Ovary (tissue), 9 donors: ENCODE data around the gene DRC3. TPM values are rescaled to one million over a fixed set of nuclear protein-coding genes. Genes with fewer than 3 reads are reported as not detected.

ENCODE experiments used
- DNase-seq, 5 donors: peaks; one replicate each; pipeline ENCODE4 v3.0.0-alpha.2; 2019 to 2020
- H3K27ac ChIP-seq, 2 donors: fragments of 200-600 bp; one replicate each; pipeline versions ENCODE4 v1.5.1 to v1.8.0; 2019 to 2022
- H3K27me3 ChIP-seq: fragments of 200-600 bp; one replicate; pipeline ENCODE4 v1.8.0; 2022
- H3K36me3 ChIP-seq: fragments of 200-600 bp; sonication (generic); one replicate; pipeline ENCODE4 v1.5.1; 2019
- H3K4me1 ChIP-seq: one replicate; pipeline ENCODE4 v1.8.1; 2013; ENCODE audit warnings: mild to moderate bottlenecking, moderate library complexity; ENCODE audit not compliant: insufficient read depth
- H3K4me3 ChIP-seq: fragments of 200-600 bp; sonication (generic); one replicate; pipeline ENCODE4 v1.5.1; 2017
- H3K9me3 ChIP-seq, 2 donors: fragments of 200-600 bp in 1 of 2; sonication (generic) in 1 of 2; one replicate each; pipeline versions ENCODE4 v1.5.1 to v1.8.1; 2013 to 2019; ENCODE audit warnings: mild to moderate bottlenecking in 1 of 2, moderate library complexity in 1 of 2
- CTCF ChIP-seq, 3 donors: fragments of 450-650 bp in 2 of 3; fragments of 200-600 bp in 1 of 3; IDR thresholded peaks; one replicate each; pipeline versions ENCODE4 v1.5.1 to v1.8.0; 2016 to 2022; ENCODE audit warnings: antibody characterized with exemption in 3 of 3, mild to moderate bottlenecking in 1 of 3
- EP300 ChIP-seq: sonication (generic); formaldehyde crosslinking; IDR thresholded peaks from one replicate; pipeline ENCODE4 v1.6.1; 2017; ENCODE audit warnings: antibody characterized with exemption
- POLR2A ChIP-seq: fragments of 450-650 bp; IDR thresholded peaks from one replicate; pipeline ENCODE4 v1.6.1; 2017; ENCODE audit warnings: antibody characterized with exemption, mild to moderate bottlenecking, moderate library complexity
- WGBS, 3 donors: extraction: QIAGEN DNeasy Blood & Tissue Kit in 1 of 3; methylation state at CpG; one replicate each; pipeline versions ENCODE4 v1.1.5 to v1.1.7; 2013 to 2017; 5-methylcytosine and 5-hydroxymethylcytosine counted together
- intact Hi-C, 4 donors: fragments of 100-400 bp; cut with DNase I; formaldehyde crosslinking; loops; one replicate each; pipeline versions ENCODE4 v1.11.0 to v1.15.1; 2022 to 2023
- polyA plus RNA-seq, 2 donors: library from polyadenylated mRNA; stranded (reverse); fragments of 200-250 nt in 1 of 2; fragments of 350-450 nt in 1 of 2; fragmentation: Illumina TruSeq in 1 of 2; extraction: RNeasy Lipid Tissue Mini Kit (QIAGEN cat#74804) in 1 of 2; gene quantifications; one replicate each; pipeline ENCODE4 v1.2.3, GENCODE V29; 2013 to 2014
- total RNA-seq, 7 donors: library from RNA; depleted of rRNA in 2 of 7; stranded (reverse); fragments of >200 nt in 2 of 7; fragmentation: NEBNext Ultra II Directional in 3 of 7; extraction: Animal tissue kit (Norgen Biotek cat#: 25700) in 3 of 7; gene quantifications; one replicate each; pipeline versions ENCODE4 v1.1.0 to v1.2.4, GENCODE V29; 2016 to 2023
- donor health status: DM: no; HTN: no; CAD: no; lungs with moderate emphysema.
- donor health status: DM: no; HTN: no; CAD: no.
- donor health status: Bipolar disorder and iron deficiency.
- donor health status: DM: yes; HTN: yes; CAD: no.
- donor health status: DM: no; HTN: no; CAD: no.
- donor health status: DM: yes; HTN: yes; CAD: no.

The DRC3 gene
- total and polyA plus RNA-seq, 9 donors = 3.6 to 35.3 (median 6.0) TPM

GRCh38 chr17:18028952-18029540 is 56.4 kb downstream of the DRC3 start:
- Histone ChIP-seq H3K4me3 (no peak overlapping the region), H3K36me3 (no peaks in the 10 kb centered on the region), H3K9me3 (no peaks in the 10 kb centered on the region), H3K27me3 (no peaks in the 10 kb centered on the region), H3K27ac (no peak overlapping the region), H3K4me1 (no peaks in the 10 kb centered on the region)
- WGBS, 3 donors = 89 to 90% (median 89%) methylated on average over 8 of the region's 8 CpGs
- intact Hi-C loops = loop anchor here in 1 of 4 donors (10.0 kb wide), 1 partner anchor 144 kb away; no protein-coding TSS in a partner anchor
- no peak for DNase-seq
- no peak for TF ChIP-seq CTCF (IDR thresholded peaks at IDR 0.05)
- no peak for TF ChIP-seq EP300
- TF ChIP-seq POLR2A = no peak

GRCh38 chr17:18031955-18032354 is 59.3 kb downstream of the DRC3 start:
- Histone ChIP-seq H3K4me1 (no peaks in the 10 kb centered on the region), H3K9me3 (no peaks in the 10 kb centered on the region), H3K27ac (no peak overlapping the region), H3K4me3 (no peak overlapping the region), H3K27me3 (no peaks in the 10 kb centered on the region), H3K36me3 (no peaks in the 10 kb centered on the region)
- intact Hi-C loops = loop anchor here in 3 of 4 donors (5.0 to 10.0 kb wide), 5 partner anchors 137 to 350 kb away; partner anchors contain the start of gene RAI1 (in 2 of the 3)
- TF ChIP-seq POLR2A = no peak
- TF ChIP-seq EP300 = no peak
- no peak for TF ChIP-seq CTCF (IDR thresholded peaks at IDR 0.05)
- no peak for DNase-seq
- 73 to 86% (median 82%) methylated on average over 2 of the region's 2 CpGs for WGBS, 3 donors

- WGBS, 3 donors = 24 to 29% (median 29%) methylated on average over 5 of the region's 5 CpGs
- no peaks in the 10 kb centered on the region for H3K27me3 ChIP-seq
- intact Hi-C loops = loop anchor here (2.0 to 10.0 kb wide), 6 partner anchors 139 to 353 kb away; partner anchors contain the start of gene RAI1 (in 3 of the 4)
- H3K4me1 ChIP-seq = no peaks in the 10 kb centered on the region
- TF ChIP-seq CTCF (IDR thresholded peaks at IDR 0.05) = peak in 2 of 3 donors; percentile 60 to 65
- TF ChIP-seq POLR2A = no peak
- DNase-seq = peak in 3 of 5 donors; percentile 33 to 52 (median 40)
- H3K4me3 ChIP-seq = no peak overlapping the region
- H3K36me3 ChIP-seq = no peaks in the 10 kb centered on the region
- H3K9me3 ChIP-seq = no peaks in the 10 kb centered on the region
- H3K27ac ChIP-seq = no peak overlapping the region
Measured at GRCh38 chr17:18033442-18034099, 60.9 kb downstream of the DRC3 start.

GRCh38 chr17:18035704-18036103 is 63.0 kb downstream of the DRC3 start:
- Histone ChIP-seq H3K27me3 (no peaks in the 10 kb centered on the region), H3K27ac (no peak overlapping the region), H3K9me3 (no peaks in the 10 kb centered on the region), H3K36me3 (no peaks in the 10 kb centered on the region), H3K4me1 (peaks cover 6% of the 10 kb centered on the region), H3K4me3 (no peak overlapping the region)
- no peak for TF ChIP-seq CTCF (IDR thresholded peaks at IDR 0.05)
- no peak for TF ChIP-seq POLR2A
- no peak for TF ChIP-seq EP300
- intact Hi-C loops = loop anchor here (2.0 to 10.0 kb wide), 6 partner anchors 141 to 355 kb away; partner anchors contain the start of gene RAI1 (in 3 of the 4)
- DNase-seq = no peak
- 78 to 85% (median 80%) methylated on average over 2 of the region's 2 CpGs for WGBS, 3 donors
